Tongue (tissue), 2 donors: ENCODE measurements around the gene FXYD7. TPM values are rescaled to one million over a fixed set of nuclear protein-coding genes. Genes with fewer than 3 reads are reported as not detected.
"Not testable (repeated sequence)": the region's sequence is repeated elsewhere in the genome, so short reads cannot be mapped to it uniquely, and the experiment has no call there.

Source experiments
- DNase-seq: peaks from one replicate; pipeline ENCODE4 v3.0.0-alpha.2; 2015
- total RNA-seq: library from RNA; depleted of rRNA; stranded (reverse); fragments of >200 nt; gene quantifications from one replicate; pipeline ENCODE4 v1.2.3, GENCODE V29; 2014

The FXYD7 gene
- total RNA-seq = not detected

- no peak for DNase-seq
Measured at GRCh38 chr19:35143231-35143715, at the start of gene FXYD7. Gene FXYD7, plus strand, starts transcription at chr19:35143255. Its CDS starts 79 bp downstream, at chr19:35143334.

- no peak for DNase-seq
Measured at GRCh38 chr19:35093430-35093829, 49.6 kb upstream of the FXYD7 start.

GRCh38 chr19:35093941-35094647 lies 49.0 kb upstream of the FXYD7 start:
- no peak for DNase-seq

GRCh38 chr19:35094656-35095055 lies 48.4 kb upstream of the FXYD7 start:
- no peak for DNase-seq

- DNase-seq = no peak
Measured at GRCh38 chr19:35095667-35096368, 47.2 kb upstream of the FXYD7 start.

- peak; percentile 19 for DNase-seq
Measured at GRCh38 chr19:35098413-35099049, 44.5 kb upstream of the FXYD7 start.

- no peak for DNase-seq
Measured at GRCh38 chr19:35099155-35099896, 43.7 kb upstream of the FXYD7 start.

- DNase-seq = no peak
Measured at GRCh38 chr19:35099897-35100275, 43.2 kb upstream of the FXYD7 start.

- no peak for DNase-seq
Measured at GRCh38 chr19:35100588-35101533, 42.2 kb upstream of the FXYD7 start.

- not testable (repeated sequence) for DNase-seq
Measured at GRCh38 chr19:35101949-35102348, 41.1 kb upstream of the FXYD7 start.

GRCh38 chr19:35103614-35104013 lies 39.4 kb upstream of the FXYD7 start:
- DNase-seq = not testable (repeated sequence)

- no peak for DNase-seq
Measured at GRCh38 chr19:35104361-35104760, 38.7 kb upstream of the FXYD7 start.

GRCh38 chr19:35105047-35105410 lies 38.0 kb upstream of the FXYD7 start:
- DNase-seq = no peak

GRCh38 chr19:35105411-35106290 lies 37.4 kb upstream of the FXYD7 start:
- no peak for DNase-seq

GRCh38 chr19:35106291-35106583 lies 36.8 kb upstream of the FXYD7 start:
- DNase-seq = no peak

GRCh38 chr19:35106898-35107541 lies 36.0 kb upstream of the FXYD7 start:
- no peak for DNase-seq

- DNase-seq = no peak
Measured at GRCh38 chr19:35107545-35107944, 35.5 kb upstream of the FXYD7 start.

- DNase-seq = no peak
Measured at GRCh38 chr19:35108730-35109129, 34.3 kb upstream of the FXYD7 start.

GRCh38 chr19:35109395-35110112 lies 33.5 kb upstream of the FXYD7 start:
- no peak for DNase-seq
